SKM-1 treated with dmso at 0.1 percent for 144 hours (cell line): ENCODE measurements around the gene NOL4.

Experiments
- DNase-seq: peaks from one replicate; lab custom pipeline; 2025; ENCODE audit not compliant: unreplicated experiment; lab: John Stamatoyannopoulos, UW

Gene NOL4

GRCh38 chr18:34194239-34194638, 30.5 kb downstream of the NOL4 start:
- DNase-seq = no peak

- DNase-seq = no peak
Measured at GRCh38 chr18:34189656-34190435, 34.9 kb downstream of the NOL4 start.
